ENCODE data around the gene TAF6. TPM values are rescaled to one million over a fixed set of nuclear protein-coding genes. Genes with fewer than 3 reads are reported as not detected.

TAF6 gene
- total RNA-seq, 1 experiment from 2014 or later, result 87.1 TPM

GRCh38 chr7:100093925-100094486, 25.2 kb downstream of the TAF6 start:
- Histone ChIP-seq H2BK15ac (ENCODE audit: low read depth, low read length) (no peak overlapping the region), H3K9ac (ENCODE audit: extremely low read depth, insufficient read length, low read length) (no peak overlapping the region), H3K56ac (ENCODE audit: insufficient read length, low read depth, low read length) (no peak overlapping the region), H2BK120ac (ENCODE audit: low read depth, low read length, poor library complexity, severe bottlenecking) (no peak overlapping the region), H2AK5ac (ENCODE audit: insufficient read length, low read length) (no peak overlapping the region), H2AFZ (ENCODE audit: low read length) (no peak overlapping the region), H3T11ph (ENCODE audit: low read length) (no peak overlapping the region), H4K91ac (ENCODE audit: insufficient read length, low read depth, low read length) (no peak overlapping the region), H4K8ac (replicated peaks; ENCODE audit: insufficient read length, low read depth, low read length) (no peak overlapping the region), H4K20me1 (ENCODE audit: control insufficient read depth, insufficient read depth, insufficient read length) (no peaks in the 10 kb centered on the region), H3K79me2 (ENCODE audit: insufficient read depth, low read length) (no peaks in the 10 kb centered on the region; the same call in 1 of the 2 replicates), H3K4me1 (ENCODE audit: insufficient read depth, low read length) (no peaks in the 10 kb centered on the region), H3K27ac (ENCODE audit: insufficient read length, low read depth, low read length) (no peak overlapping the region), H3K14ac (ENCODE audit: insufficient read depth, low read length) (no peak overlapping the region), H2BK12ac (ENCODE audit: insufficient read length, low read depth, low read length) (no peak overlapping the region), H2BK5ac (ENCODE audit: insufficient read length, low read length) (no peak overlapping the region), H3K27me3 (ENCODE audit: insufficient read depth, low read length) (no peaks in the 10 kb centered on the region), H3K79me1 (ENCODE audit: insufficient read depth, low read depth, low read length, poor library complexity, severe bottlenecking) (peaks cover 3% of the 10 kb centered on the region), H2BK20ac (ENCODE audit: low read depth, low read length, poor library complexity, severe bottlenecking) (no peak overlapping the region), H3K4ac (ENCODE audit: low read depth, low read length) (no peak overlapping the region), H3K4me2 (ENCODE audit: insufficient read depth, insufficient read length, low read length) (no peak overlapping the region), H3K18ac (ENCODE audit: insufficient read length, low read depth, low read length) (no peak overlapping the region), H3K9me3 (ENCODE audit: control insufficient read depth, low read depth, low read length) (no peaks in the 10 kb centered on the region), H4K5ac (ENCODE audit: insufficient read length, low read depth, low read length) (no peak overlapping the region), H3K23me2 (ENCODE audit: insufficient read length, low read depth, low read length, poor library complexity, severe bottlenecking) (peaks cover 4% of the 10 kb centered on the region), H3K23ac (ENCODE audit: insufficient read length, low read depth, low read length) (no peak overlapping the region)
- DNase-seq, result no peak
- WGBS (ENCODE audit: extremely low coverage, insufficient read length, low lambda C conversion rate), result no CpG with 5 or more reads among the region's 16 CpGs
- peaks cover 4% of the 10 kb centered on the region for H3K27me3 Mint-ChIP-seq (ENCODE audit: low read depth)
- peak overlapping the region in 1 of 2 experiments; percentile 46; a peak in 2 of 5 replicates for H3K4me3 Mint-ChIP-seq
- H3K9me3 Mint-ChIP-seq, result no peaks in the 10 kb centered on the region; a peak in 1 of 5 replicates
- H3K4me1 Mint-ChIP-seq, result peaks cover 14 to 21% of the 10 kb centered on the region in 2 experiments
- peak overlapping the region; percentile 52 to 88 (median 86); a peak in 5 of 7 replicates for H3K27ac Mint-ChIP-seq
- H3K36me3 Mint-ChIP-seq (ENCODE audit: insufficient read depth in 1 of 3, low read depth in 3 of 3), result peaks cover 85 to 94% (median 92%) of the 10 kb centered on the region in 3 experiments
- TF ChIP-seq CTCF (conservative IDR thresholded peaks at IDR 0.05), result no peak
